Left colon (tissue), 2 donors: Measurements from ENCODE around the gene SEMA5A. TPM values are rescaled to one million over a fixed set of nuclear protein-coding genes. Genes with fewer than 3 reads are reported as not detected.

Experiments
- ATAC-seq: fragments of 200-7000 bp; cut with Tn5 transposase; one replicate; pipeline ENCODE4 v1.9.1; 2020; ENCODE audit warnings: mild to moderate bottlenecking, moderate library complexity
- DNase-seq, 2 donors: peaks; one replicate each; pipeline ENCODE4 v3.0.0-alpha.2; 2020
- intact Hi-C, 2 donors: fragments of 100-400 bp; cut with DNase I in 1 of 2; cut with micrococcal nuclease in 1 of 2; formaldehyde crosslinking; loops; one replicate each; pipeline versions ENCODE4 v1.11.2 to v1.14.0; 2022; cut with DNase I, micrococcal nuclease
- total RNA-seq, 2 donors: library from RNA; stranded (reverse); fragmentation: NEBNext Ultra II Directional; extraction: Animal tissue kit (Norgen Biotek cat#: 25700); gene quantifications; one replicate each; pipeline ENCODE4 v1.2.1, GENCODE V29; 2021
- donor health status: DM: no; HTN: no; CAD: no.
- donor health status: DM: yes; HTN: yes; CAD: no.

The SEMA5A gene
- total RNA-seq, 2 donors from 2014 or later: 33.8 to 37.4 TPM

- DNase-seq (no peak), ATAC-seq (no peak)
- intact Hi-C loops: no loop called here
Observed at GRCh38 chr5:9456435-9457042, 89.3 kb downstream of the SEMA5A start.

DNA sequence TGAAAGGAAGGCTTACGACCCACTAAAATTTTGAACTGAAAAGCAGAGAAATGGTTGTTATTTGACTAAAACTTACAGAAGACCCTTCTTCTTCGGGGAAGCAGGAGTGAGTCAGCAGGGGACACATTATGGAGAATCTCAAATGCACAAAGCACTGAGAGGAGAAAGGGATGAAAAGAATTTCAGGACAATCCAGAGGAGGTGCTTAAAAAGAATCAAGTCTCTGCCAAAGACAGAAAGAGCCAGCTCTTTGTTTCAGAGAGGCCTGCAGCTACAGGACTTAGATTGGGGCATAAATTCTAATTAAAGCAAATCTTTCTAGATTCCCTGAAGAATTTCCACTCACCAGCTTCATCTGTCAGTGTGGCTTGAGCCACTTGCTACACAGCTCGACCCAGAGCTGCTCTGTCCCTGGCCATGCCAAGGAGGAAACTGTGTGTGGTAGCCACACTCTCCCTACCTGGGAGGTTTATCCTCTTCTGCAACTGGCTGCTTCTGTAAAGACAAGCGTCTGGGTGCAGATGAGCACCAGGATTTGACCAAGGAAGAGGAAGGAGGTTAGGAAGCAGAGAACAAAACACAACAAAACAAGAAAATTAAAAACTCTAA, 89.9 kb downstream of the SEMA5A start:
- DNase-seq: no peak
- no peak for ATAC-seq
- intact Hi-C loops: no loop called here

DNA sequence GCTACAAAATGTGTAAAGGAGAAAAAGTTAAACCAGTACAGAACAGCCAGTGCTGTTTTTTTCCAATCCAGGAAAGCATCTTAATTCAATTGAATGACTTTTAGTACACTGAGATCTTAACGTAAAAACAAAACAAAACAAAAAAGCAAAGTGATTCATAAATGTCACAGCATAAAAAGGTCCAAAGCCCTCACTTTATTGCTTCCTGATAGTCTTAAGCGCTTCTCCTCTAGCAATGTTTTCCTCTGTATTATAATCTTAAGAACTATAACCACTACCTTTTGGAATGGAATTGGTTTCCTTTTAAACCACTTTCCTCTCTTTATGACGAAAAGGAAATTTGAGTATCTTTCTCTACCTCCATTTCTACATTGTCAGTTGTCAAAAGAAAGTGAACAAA, 91.4 kb downstream of the SEMA5A start:
- DNase-seq (no peak), ATAC-seq (peak; percentile 78)
- intact Hi-C loops: no loop called here

DNA sequence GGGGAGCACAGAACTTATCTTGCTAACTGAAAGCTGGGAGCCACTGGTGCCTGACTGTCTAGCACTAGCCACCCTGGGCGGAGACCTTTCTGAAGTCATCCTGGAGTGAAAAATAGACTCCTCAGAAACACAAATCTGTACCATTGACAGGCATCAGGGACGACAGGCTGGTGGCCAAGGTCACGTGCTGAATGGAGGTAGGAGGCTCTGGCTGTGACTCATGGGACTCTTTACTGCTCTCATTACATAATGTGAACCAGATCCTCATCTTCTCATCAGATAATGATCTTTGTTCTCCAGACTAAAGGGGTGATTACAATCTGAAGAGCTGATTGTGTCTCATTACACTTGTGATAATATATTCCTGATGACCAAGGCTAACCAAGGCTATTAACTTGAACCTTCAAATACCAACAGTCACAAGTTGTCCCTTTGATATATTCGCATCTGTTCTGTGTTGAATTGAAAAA, 91.8 kb downstream of the SEMA5A start:
- DNase-seq (peak in 1 of 2 donors; percentile 15), ATAC-seq (peak; percentile 92)
- intact Hi-C loops: no loop called here

GRCh38 chr5:9453480-9454011, 92.3 kb downstream of the SEMA5A start:
- no peak for DNase-seq
- intact Hi-C loops: no loop called here
- no peak for ATAC-seq

DNA sequence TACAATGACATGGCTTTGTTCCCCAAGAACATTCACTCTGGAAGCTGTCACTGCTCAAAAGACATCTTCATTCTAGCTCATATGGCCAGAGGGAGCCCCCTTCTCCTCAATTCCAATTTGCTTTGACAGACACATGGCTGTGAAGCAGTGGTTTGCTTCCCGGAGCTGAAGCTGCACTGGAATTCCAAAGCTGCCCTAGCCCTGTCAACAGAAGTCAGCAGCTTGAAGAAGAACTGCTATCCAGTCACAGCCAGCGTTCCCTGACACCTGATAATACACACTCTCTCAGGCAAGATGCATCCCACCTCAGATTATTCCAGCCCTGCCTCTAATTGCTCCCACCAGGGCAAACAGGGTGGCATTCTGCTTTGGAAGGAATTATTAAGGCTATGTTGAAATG, 93.7 kb downstream of the SEMA5A start:
- DNase-seq (no peak), ATAC-seq (no peak)
- intact Hi-C loops: no loop called here

DNA sequence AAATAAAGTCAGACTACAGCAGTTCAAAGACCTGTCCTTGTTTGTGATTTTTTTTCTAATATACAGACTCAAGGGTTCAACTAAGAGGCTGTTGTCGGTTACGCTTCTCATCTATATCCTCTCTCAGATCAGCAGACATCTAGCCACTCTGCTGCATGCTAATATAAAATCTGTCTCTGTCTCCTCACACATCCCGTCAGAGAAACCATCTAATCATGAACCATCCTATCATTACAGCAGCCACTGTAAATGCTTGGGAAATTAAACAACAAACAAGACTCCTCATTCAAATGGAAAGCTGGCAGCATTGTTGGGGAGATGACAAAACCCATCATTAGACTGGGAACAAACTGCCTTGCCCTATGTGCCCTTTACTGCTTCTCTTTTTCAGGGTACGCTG, 94.8 kb downstream of the SEMA5A start:
- no peak for DNase-seq
- intact Hi-C loops: no loop called here
- ATAC-seq: no peak

GRCh38 chr5:9447691-9448090, 98.2 kb downstream of the SEMA5A start:
- ATAC-seq (no peak), DNase-seq (no peak)
- intact Hi-C loops: no loop called here

- intact Hi-C loops: no loop called here
- DNase-seq (no peak), ATAC-seq (no peak)
Observed at GRCh38 chr5:9445826-9446388, 100.0 kb downstream of the SEMA5A start.

GRCh38 chr5:9444346-9444745, 101.5 kb downstream of the SEMA5A start:
- no peak for ATAC-seq
- intact Hi-C loops: no loop called here

DNA sequence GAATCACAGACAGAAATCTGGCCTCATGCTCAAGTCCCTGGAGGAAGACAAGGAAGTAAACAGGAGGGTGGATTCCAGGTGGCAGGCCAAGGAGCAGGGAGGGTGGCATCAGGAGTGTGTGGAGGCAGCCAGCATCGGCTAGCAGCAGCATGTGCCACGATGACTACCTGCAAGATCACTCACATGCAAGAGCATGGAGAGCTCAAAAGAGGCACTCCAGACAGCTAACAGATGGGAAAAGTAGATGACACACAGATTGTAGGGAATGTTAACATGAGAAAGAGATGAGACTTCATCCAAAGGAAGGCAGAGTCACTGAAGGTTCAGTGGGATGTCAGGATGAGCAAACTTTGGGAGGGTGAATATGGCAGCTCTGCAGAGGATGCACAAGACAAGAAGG, 104.3 kb downstream of the SEMA5A start:
- ATAC-seq: no peak
- no peak for DNase-seq

More at GRCh38 chr5:9444346-9444745, 101.5 kb downstream of the SEMA5A start:
- no peak for DNase-seq

GRCh38 chr5:9440517-9440916, 105.4 kb downstream of the SEMA5A start:
- no peak for ATAC-seq
- DNase-seq: no peak
- intact Hi-C loops: no loop called here

More for the DNA sequence above, 104.3 kb downstream of the SEMA5A start:
- intact Hi-C loops: no loop called here

DNA sequence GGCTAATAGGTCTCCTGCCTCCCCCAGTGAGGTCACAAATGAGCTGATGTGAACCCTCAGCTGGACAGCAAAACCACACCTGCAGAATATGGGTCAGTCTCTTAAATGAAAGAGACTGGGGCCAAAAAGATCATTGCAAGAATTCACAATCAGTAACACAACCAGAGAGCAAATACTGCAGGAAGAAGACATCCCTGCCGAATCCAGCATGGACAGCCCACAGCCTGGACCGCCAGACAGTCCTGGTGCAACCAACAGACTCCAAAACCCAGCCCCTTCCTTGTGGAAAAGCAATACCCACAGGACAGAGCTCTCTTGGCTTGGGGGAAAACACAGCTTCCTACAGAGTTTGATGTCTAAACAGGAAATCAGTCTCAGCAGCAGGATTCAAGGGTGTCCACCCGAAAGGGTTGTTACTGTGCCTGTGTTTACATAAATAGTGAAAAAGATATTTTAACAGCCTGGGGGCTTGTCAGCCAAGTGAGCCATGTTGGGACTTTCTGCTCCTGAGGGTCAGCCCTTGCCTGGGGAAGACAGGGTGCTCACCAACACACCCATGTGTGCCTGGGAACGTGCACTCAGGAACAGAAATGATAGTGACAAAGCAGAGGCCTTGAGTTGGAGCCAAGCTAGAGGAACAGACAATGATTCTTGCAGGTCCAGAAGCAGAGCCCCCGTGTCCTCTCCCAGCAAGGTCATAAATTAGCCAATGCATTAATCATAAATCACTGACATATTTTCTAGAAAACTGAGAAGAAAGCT, 106.2 kb downstream of the SEMA5A start:
- DNase-seq: no peak
- intact Hi-C loops: no loop called here
- ATAC-seq: no peak

DNA sequence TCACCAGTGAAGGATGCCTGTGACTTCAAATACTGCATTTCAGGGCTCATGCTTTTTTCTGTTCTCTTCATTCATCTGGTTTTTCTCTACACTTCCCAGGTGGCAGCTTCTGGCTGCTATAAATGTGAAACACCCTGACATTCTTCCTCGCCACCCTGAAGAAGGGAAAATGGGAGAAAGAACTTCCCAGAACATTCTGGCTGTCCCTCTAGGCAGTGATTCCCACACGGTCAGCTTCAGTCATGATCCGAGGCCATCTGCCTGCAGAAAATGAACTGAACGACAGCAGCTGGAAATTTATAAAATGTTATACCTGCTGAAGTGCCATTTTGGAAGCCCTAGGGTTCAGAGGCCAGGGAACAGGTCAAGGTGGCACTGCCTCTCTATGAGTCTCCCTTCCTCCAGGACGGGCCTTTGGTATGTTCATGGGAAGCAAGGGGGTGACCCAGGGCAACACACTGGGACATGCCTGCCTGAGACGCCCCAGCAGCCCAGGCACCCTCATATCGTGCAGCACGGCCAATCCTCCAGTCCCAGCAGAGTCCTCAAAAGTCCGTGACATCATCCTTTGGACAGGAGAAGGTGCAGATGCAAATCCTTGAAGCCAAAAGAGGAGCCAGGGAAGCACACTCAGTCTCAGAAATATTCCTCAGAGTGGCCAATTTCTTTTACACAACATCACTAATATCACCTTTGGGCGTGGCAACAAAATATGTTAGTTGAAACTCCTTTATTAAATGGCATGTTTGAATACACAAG, 107.1 kb downstream of the SEMA5A start:
- intact Hi-C loops: no loop called here
- DNase-seq: no peak
- ATAC-seq: no peak

DNA sequence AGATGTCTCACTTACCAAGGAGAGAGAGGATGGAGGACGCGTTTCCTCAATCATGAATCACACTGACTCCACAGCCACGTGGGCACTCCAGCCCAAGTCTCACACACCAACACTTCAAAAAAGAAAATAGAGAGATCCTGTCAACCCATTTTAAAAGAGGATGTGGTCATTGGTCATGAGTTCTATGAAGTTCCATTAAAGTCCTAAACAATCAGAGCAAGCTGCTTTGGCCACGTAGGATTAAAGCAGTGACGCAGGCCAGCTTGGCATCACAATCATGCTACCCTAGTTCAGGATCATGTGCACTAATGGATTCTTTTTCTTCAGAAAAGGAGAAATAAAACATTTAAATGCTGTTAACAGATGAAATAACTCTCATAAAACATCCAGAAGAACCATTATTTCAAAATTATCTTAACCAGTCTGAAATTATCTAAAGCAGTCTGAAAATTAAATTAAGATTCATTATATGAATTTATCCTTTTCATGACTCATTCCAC, 108.1 kb downstream of the SEMA5A start:
- intact Hi-C loops: no loop called here
- ATAC-seq: no peak
- DNase-seq: no peak

- no peak for DNase-seq
- intact Hi-C loops: no loop called here
Observed at GRCh38 chr5:9431496-9432258, 114.2 kb downstream of the SEMA5A start.

DNA sequence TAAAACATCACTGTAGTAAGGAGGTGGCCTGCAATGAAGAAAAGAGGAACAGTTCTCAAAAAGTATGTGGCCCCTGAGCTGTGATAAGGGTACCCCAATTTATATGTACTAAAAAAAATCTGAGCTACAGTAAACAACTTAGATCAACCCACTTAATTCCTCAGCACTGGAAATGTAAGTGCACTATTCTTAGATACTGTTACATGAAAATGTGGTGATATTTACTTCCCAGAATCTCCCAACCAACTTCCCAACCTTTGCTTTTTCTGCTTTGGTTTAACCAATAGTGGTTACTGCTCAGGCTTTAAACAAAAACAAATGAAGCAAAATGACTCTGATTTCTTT, 114.8 kb downstream of the SEMA5A start:
- intact Hi-C loops: no loop called here
- ATAC-seq (no peak), DNase-seq (no peak)

More at GRCh38 chr5:9431496-9432258, 114.2 kb downstream of the SEMA5A start:
- no peak for ATAC-seq

GRCh38 chr5:9430306-9430705, 115.6 kb downstream of the SEMA5A start:
- ATAC-seq (no peak), DNase-seq (no peak)
- intact Hi-C loops: no loop called here
